OCI-LY3 (cell line): ENCODE measurements around the gene RANBP1.

ENCODE experiments used
- H2AFZ ChIP-seq: fragments of 200-600, 300-600 bp; shearing (Covaris generic); 2 replicates; pipeline ENCODE4 v1.6.0; 2014; ENCODE audit warnings: antibody characterized with exemption, low read depth, low read length
- H3K27ac ChIP-seq: fragments of 200-600, 300-600 bp; sonication (generic); 2 replicates; pipeline ENCODE4 v1.5.1; 2014; ENCODE audit warnings: mild to moderate bottlenecking, low read length, moderate library complexity, mixed read lengths
- H3K27me3 ChIP-seq: fragments of 200-600, 300-600 bp; sonication (generic); 2 replicates; pipeline ENCODE4 v1.6.1; 2014; ENCODE audit warnings: low read depth, low read length, mixed read lengths
- H3K36me3 ChIP-seq: fragments of 200-600, 300-600 bp; sonication (generic); replicated peaks from 2 replicates; pipeline ENCODE3; 2014; ENCODE audit warnings: low read depth, low read length, mixed read lengths
- H3K4me1 ChIP-seq: fragments of 300-600, 200-600 bp; sonication (generic); 2 replicates; pipeline ENCODE4 v1.6.1; 2014; ENCODE audit warnings: low read length, mixed read lengths
- H3K4me2 ChIP-seq: fragments of 200-600, 300-600 bp; sonication (generic); 2 replicates; pipeline ENCODE4 v1.6.1; 2014; ENCODE audit warnings: low read length, mixed read lengths
- H3K4me3 ChIP-seq: fragments of 300-600, 200-600 bp; sonication (generic); 2 replicates; pipeline ENCODE4 v1.5.1; 2014; ENCODE audit warnings: antibody characterized with exemption, mild to moderate bottlenecking, low read length, moderate library complexity
- H3K79me2 ChIP-seq: fragments of 300-600, 200-600 bp; shearing (Covaris generic); 2 replicates; pipeline ENCODE4 v1.6.1; 2014; ENCODE audit warnings: mild to moderate bottlenecking, low read length, mixed read lengths
- H3K9ac ChIP-seq: fragments of 300-600, 200-600 bp; shearing (Covaris generic); 2 replicates; pipeline ENCODE4 v1.6.0; 2014; ENCODE audit warnings: mild to moderate bottlenecking, low read length, moderate library complexity
- H3K9me3 ChIP-seq: fragments of 200-600, 300-600 bp; shearing (Covaris generic); 2 replicates; pipeline ENCODE4 v1.6.1; 2014; ENCODE audit warnings: low read length, mixed read lengths; ENCODE audit not compliant: insufficient read depth
- H4K20me1 ChIP-seq: fragments of 200-600, 300-600 bp; sonication (generic); 2 replicates; pipeline ENCODE4 v1.6.1; 2016; ENCODE audit warnings: low read length, mixed read lengths; ENCODE audit not compliant: insufficient read depth
- EZH2phosphoT487 ChIP-seq: fragments of 200-600 bp; shearing (Covaris generic); IDR thresholded peaks from 2 replicates; pipeline ENCODE4 v1.6.1; 2018; ENCODE audit warnings: antibody characterized with exemption, mixed run types, low read depth
- TF ChIP-seq, protein P1 (sequence below): fragments of 200-600, 300-600 bp; sonication (generic); IDR thresholded peaks from 2 replicates; pipeline ENCODE4 v1.5.1; 2014; ENCODE audit warnings: antibody characterized with exemption, low read length, low read depth

Gene RANBP1

DNA sequence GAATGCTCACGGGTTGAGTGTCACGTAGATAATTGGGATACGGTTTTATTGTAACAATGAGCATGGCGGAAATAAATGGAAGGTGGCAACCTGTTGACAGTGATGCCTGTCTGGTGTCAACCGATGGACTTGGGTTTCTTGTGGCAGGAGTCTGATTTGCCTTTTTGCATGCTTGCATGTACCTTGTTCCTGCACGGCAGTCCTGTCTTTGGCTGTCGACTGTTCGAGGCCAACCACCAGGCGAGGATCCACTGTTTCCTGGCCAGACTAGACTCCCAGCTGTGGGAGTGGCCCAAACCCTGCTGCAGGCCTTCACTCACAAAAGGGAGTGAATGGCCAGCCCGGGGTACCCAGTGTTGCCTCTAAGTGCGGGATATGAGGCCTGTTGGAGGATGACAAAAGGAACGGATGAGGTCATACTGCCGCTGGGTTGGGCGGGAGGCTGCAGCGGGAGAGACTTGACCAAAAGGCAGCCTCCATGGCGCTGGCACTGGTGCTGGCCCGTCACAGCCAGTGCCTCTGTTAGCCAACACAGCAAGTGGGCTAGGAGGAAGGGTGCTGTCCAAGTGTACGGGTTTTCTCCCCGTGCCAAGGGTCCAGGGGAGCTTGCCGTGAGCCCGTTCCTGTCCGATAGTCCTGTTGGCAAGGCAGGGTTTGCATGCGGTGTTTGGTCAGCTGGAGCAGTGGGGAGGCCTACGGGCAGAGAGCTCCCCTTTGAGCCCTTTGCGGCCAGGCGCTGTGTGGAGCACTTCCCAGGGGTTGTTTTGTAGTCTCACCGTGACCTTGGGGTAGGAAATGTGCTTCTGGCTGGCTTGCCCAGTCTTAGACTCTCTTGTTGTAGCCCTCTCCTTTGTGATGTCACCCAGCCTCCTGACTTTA is 34.9 kb upstream of the RANBP1 start:
- H3K36me3 ChIP-seq, result peaks cover 5% of the 10 kb centered on the region
- peaks cover 8% of the 10 kb centered on the region for H3K4me1 ChIP-seq
- peak overlapping the region; percentile 82 for H3K4me2 ChIP-seq
- no peak for TF ChIP-seq EZH2phosphoT487
- TF ChIP-seq, protein P1, sequence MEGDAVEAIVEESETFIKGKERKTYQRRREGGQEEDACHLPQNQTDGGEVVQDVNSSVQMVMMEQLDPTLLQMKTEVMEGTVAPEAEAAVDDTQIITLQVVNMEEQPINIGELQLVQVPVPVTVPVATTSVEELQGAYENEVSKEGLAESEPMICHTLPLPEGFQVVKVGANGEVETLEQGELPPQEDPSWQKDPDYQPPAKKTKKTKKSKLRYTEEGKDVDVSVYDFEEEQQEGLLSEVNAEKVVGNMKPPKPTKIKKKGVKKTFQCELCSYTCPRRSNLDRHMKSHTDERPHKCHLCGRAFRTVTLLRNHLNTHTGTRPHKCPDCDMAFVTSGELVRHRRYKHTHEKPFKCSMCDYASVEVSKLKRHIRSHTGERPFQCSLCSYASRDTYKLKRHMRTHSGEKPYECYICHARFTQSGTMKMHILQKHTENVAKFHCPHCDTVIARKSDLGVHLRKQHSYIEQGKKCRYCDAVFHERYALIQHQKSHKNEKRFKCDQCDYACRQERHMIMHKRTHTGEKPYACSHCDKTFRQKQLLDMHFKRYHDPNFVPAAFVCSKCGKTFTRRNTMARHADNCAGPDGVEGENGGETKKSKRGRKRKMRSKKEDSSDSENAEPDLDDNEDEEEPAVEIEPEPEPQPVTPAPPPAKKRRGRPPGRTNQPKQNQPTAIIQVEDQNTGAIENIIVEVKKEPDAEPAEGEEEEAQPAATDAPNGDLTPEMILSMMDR, result no peak
- H4K20me1 ChIP-seq, result peaks cover 26% of the 10 kb centered on the region
- no peak overlapping the region; the same call in 1 of the 2 replicates for H2AFZ ChIP-seq
- H3K9me3 ChIP-seq, result no peaks in the 10 kb centered on the region
- H3K9ac ChIP-seq, result peak overlapping the region; percentile 86
- peaks cover 58% of the 10 kb centered on the region for H3K79me2 ChIP-seq
- H3K4me3 ChIP-seq, result peak overlapping the region; percentile 95
- H3K27me3 ChIP-seq, result no peaks in the 10 kb centered on the region
- H3K27ac ChIP-seq, result peak overlapping the region; percentile 32; the same call in 1 of the 2 replicates

DNA sequence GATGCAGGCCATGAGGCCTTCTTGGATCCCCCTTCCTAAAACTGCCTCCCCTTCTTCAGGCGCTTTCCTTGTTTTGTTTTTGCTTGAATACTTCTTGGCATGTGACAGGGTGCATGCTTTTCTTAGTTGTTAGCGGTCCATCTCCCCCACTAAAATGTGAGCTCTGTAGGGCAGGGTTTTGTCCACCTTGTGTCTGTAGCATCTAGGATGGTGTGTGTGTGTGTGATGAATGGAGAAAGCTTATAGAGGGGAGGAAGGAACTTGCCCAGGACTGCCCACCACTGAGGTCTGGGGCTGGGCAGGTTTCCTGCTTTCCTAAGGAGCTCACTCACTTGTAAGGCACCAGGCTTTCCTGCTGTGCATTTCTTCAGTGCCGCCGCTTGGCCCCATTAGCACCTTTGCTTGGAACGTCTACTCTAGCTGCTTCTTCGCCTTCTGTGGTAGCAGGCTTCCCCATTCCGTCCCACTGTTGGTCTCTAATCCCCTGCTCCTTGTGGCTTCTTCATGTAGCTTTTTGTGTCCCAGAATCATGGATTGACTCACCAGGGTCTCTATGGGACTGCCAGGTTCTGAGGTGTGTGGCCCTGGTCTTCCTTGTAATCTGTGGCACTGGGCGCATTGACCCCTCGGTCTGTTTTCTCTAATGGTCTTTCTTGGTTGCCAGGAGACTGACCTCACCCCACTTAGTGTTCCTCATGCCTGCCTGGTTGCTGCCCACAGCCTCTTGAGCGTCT is 32.6 kb upstream of the RANBP1 start:
- Histone ChIP-seq H3K4me3 (no peak overlapping the region), H3K4me1 (peaks cover 8% of the 10 kb centered on the region), H3K36me3 (peaks cover 24% of the 10 kb centered on the region), H2AFZ (no peak overlapping the region), H3K27ac (no peak overlapping the region), H3K79me2 (peaks cover 60% of the 10 kb centered on the region), H3K27me3 (no peaks in the 10 kb centered on the region), H4K20me1 (peaks cover 26% of the 10 kb centered on the region), H3K9me3 (no peaks in the 10 kb centered on the region), H3K4me2 (no peak overlapping the region), H3K9ac (no peak overlapping the region)
- no peak for TF ChIP-seq EZH2phosphoT487
- TF ChIP-seq, protein P1, result no peak

DNA sequence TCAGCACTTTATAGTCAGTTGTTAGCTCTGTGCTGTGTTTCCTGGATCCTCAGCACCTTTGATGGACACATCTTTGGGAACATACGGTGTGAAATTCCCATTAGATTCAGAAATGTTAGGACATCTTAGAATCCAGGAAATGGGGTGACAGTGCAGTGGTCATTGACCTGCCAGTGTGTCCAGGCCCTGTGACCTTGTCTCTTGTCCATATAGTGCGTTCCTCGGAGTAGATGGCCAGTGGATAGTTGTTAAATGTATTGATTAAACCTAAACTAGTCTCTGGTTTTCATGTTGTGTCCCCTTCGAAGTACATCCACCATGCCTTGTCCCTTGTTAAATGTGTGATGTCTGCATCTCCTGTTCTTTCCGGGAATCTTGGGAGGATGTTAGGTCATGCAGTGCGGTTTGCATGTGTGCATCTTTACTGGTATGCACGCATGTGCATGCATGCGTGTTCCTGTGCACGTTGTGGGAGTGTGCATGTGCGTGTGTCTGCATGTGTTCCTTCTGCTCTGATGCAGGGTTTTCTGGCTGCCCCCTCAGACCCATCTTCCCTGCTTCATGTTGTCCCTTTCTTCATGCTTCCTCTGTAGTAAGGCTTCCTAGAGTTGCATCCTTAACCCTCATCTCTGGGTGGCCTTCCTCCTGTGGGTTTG is 31.9 kb upstream of the RANBP1 start:
- no peak overlapping the region for H3K4me2 ChIP-seq
- H3K9ac ChIP-seq, result no peak overlapping the region

More for the DNA sequence above, 31.9 kb upstream of the RANBP1 start:
- Histone ChIP-seq H3K79me2 (peaks cover 60% of the 10 kb centered on the region), H2AFZ (no peak overlapping the region), H3K9me3 (no peaks in the 10 kb centered on the region), H3K36me3 (peaks cover 27% of the 10 kb centered on the region), H4K20me1 (peaks cover 26% of the 10 kb centered on the region), H3K4me1 (peaks cover 8% of the 10 kb centered on the region), H3K27ac (no peak overlapping the region), H3K4me3 (no peak overlapping the region), H3K27me3 (no peaks in the 10 kb centered on the region)
- TF ChIP-seq, protein P1, result no peak
- TF ChIP-seq EZH2phosphoT487, result no peak
